HG03175 (cell line): Measurements from ENCODE around the gene PSME2.

Source experiments
- ATAC-seq: cut with Tn5 transposase; IDR thresholded peaks from one replicate; pipeline ENCODE4 v1.9.1; 2021; ENCODE audit warnings: mild to moderate bottlenecking, moderate library complexity; ENCODE audit not compliant: unreplicated experiment

PSME2 gene

GRCh38 chr14:24146453-24146977, at the start of gene PSME2:
TSS of gene PSME2 (minus strand) at chr14:24146610. CDS start at chr14:24146581, 29 bp downstream.
- peak; percentile 61 for ATAC-seq

GRCh38 chr14:24195186-24196070, 49.0 kb upstream of the PSME2 start, which contains the start of gene TM9SF1:
TSS of gene TM9SF1 (minus strand) at chr14:24195441. CDS start at chr14:24195019, 422 bp downstream.
- peak; percentile 83 for ATAC-seq

GRCh38 chr14:24194873-24195185, 48.4 kb upstream of the PSME2 start:
- no peak for ATAC-seq

GRCh38 chr14:24194186-24194872, 47.9 kb upstream of the PSME2 start:
- ATAC-seq: no peak

- ATAC-seq: no peak
These were observed 46.5 kb upstream of the PSME2 start for GRCh38 chr14:24192933-24193332.

GRCh38 chr14:24190416-24190815, 44.0 kb upstream of the PSME2 start:
- no peak for ATAC-seq

- ATAC-seq: no peak
These were observed 43.0 kb upstream of the PSME2 start for GRCh38 chr14:24189460-24189859.

- no peak for ATAC-seq
These were observed 42.6 kb upstream of the PSME2 start for GRCh38 chr14:24189059-24189375.

- ATAC-seq: peak; percentile 88
These were observed 42.0 kb upstream of the PSME2 start, which contains the start of gene IPO4 for GRCh38 chr14:24188251-24189058. TSS of gene IPO4 (minus strand) at chr14:24188816. CDS start at chr14:24188787, 29 bp downstream.

- ATAC-seq: no peak
These were observed 41.1 kb upstream of the PSME2 start for GRCh38 chr14:24187539-24187915.

GRCh38 chr14:24186831-24187538, 40.6 kb upstream of the PSME2 start:
- ATAC-seq: no peak

- ATAC-seq: no peak
These were observed 39.3 kb upstream of the PSME2 start for GRCh38 chr14:24185741-24186140.

GRCh38 chr14:24185026-24185425, 38.6 kb upstream of the PSME2 start:
- ATAC-seq: no peak

- ATAC-seq: no peak
These were observed 37.9 kb upstream of the PSME2 start for GRCh38 chr14:24184104-24184970.

GRCh38 chr14:24183014-24183481, 36.6 kb upstream of the PSME2 start:
- no peak for ATAC-seq

- ATAC-seq: no peak
These were observed 35.9 kb upstream of the PSME2 start for GRCh38 chr14:24182110-24182882.

- ATAC-seq: no peak
These were observed 35.1 kb upstream of the PSME2 start for GRCh38 chr14:24181371-24182077.
